Immature natural killer cell (primary cell): Measurements from ENCODE around the gene CRTC2. TPM values are rescaled to one million over a fixed set of nuclear protein-coding genes. Genes with fewer than 3 reads are reported as not detected.
"Not testable (repeated sequence)": the region's sequence is repeated elsewhere in the genome, so short reads cannot be mapped to it uniquely, and the experiment has no call there.

Experiments used
- DNase-seq, 3 donors: peaks; one replicate each; pipeline ENCODE4 v3.0.0; 2022; ENCODE audit warnings: mixed read lengths in 1 of 3
- H3K27ac Mint-ChIP-seq, 6 donors: one replicate each; pipeline ENCODE4 v1.8.0; 2020; ENCODE audit warnings: mixed read lengths in 6 of 6, mild to moderate bottlenecking in 5 of 6, inconsistent platforms in 4 of 6, moderate library complexity in 3 of 6
- H3K27me3 Mint-ChIP-seq, 3 donors: one replicate each; pipeline ENCODE4 v1.8.0; 2020 to 2021; ENCODE audit warnings: low read depth in 3 of 3, mild to moderate bottlenecking in 3 of 3, mixed read lengths in 3 of 3, moderate library complexity in 3 of 3, inconsistent platforms in 1 of 3
- H3K36me3 Mint-ChIP-seq, 3 donors: one replicate each; pipeline ENCODE4 v1.8.0; 2020; ENCODE audit warnings: mixed read lengths in 3 of 3, inconsistent platforms in 2 of 3, mild to moderate bottlenecking in 2 of 3
- H3K4me1 Mint-ChIP-seq, 2 donors: one replicate each; pipeline ENCODE4 v1.8.0; 2020; ENCODE audit warnings: inconsistent platforms in 2 of 2, mild to moderate bottlenecking in 2 of 2, mixed read lengths in 2 of 2, moderate library complexity in 1 of 2
- H3K4me3 Mint-ChIP-seq, 5 donors: one replicate each; pipeline ENCODE4 v1.8.0; 2020; ENCODE audit warnings: mild to moderate bottlenecking in 5 of 5, mixed read lengths in 5 of 5, inconsistent platforms in 3 of 5, moderate library complexity in 3 of 5
- H3K9me3 Mint-ChIP-seq, 6 donors: one replicate each; pipeline ENCODE4 v1.8.0; 2020; ENCODE audit warnings: mild to moderate bottlenecking in 6 of 6, mixed read lengths in 6 of 6, inconsistent platforms in 4 of 6, moderate library complexity in 3 of 6
- polyA plus RNA-seq, 3 donors: library from polyadenylated mRNA; unstranded; fragments of 300-500 nt; fragmentation: Illumina TruSeq; gene quantifications; one replicate each; pipeline ENCODE4 v1.2.3, GENCODE V29; 2021

CRTC2 gene
- polyA plus RNA-seq, 3 donors from 2014 or later = 13.0 to 31.2 (median 19.3) TPM

DNA sequence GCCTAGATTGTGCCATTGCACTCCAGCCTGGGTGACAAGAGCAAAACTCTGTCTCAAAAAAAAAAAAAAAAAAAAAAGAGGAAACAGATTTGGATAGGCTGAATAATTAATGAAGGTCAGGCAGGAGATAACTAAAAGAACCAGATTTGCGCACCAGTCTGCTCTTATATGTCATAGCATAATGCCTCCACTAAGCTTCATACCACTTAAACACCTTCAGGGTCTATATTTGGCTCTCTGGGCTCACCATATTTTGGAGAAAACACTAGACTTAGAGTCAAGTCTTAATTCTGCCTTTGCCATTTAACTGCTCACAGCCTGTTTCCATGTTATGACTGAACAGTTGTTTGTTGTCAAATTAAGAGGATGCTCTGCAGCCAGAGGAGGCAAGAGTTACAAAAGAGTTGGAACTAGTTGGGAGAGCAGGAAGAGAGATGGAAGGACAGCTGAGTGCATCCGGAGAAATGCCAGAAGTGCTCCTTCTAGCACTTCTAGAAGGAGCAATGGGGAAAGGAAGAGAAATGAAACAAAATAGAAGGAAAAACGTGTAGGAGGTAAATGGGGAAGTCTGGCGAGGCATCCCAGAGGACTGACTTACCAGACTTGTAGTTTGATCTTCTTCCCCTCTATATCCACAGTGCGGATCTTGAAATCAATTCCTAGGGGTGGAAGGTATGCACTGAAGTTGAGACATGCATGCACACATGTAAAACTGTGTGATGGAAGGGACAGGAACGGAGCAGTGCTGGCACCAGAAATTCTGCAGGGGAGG lies 25.9 kb upstream of the CRTC2 start:
- Mint-ChIP-seq H3K27me3 (peaks cover 5 to 16% (median 12%) of the 10 kb centered on the region in 3 donors), H3K9me3 (no peaks in the 10 kb centered on the region), H3K27ac (no peak overlapping the region), H3K36me3 (no peaks in the 10 kb centered on the region), H3K4me3 (no peak overlapping the region), H3K4me1 (peaks cover 10 to 16% of the 10 kb centered on the region in 2 donors)
- no peak for DNase-seq

DNA sequence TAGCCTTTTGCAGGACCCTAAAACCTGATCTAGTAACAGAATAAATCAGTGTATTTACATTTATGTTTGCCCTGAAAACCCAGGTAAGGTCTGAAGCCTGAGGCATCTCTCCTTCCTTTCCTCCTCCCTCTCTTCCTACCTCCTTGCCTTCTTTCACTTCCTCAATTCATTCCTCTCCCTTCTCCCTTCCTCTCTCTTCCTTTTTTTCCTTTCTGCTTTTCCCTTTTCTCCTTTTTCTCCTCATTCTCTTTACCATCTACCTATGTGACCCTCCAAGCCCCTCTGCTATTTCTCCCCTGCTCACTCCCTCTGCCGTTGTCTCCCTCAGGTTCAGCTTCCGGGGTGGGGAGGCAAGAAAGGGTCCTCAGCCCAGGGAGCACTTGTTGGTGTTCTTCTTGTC lies 23.3 kb upstream of the CRTC2 start:
- not testable (repeated sequence) for H3K4me3 Mint-ChIP-seq, H3K36me3 Mint-ChIP-seq, H3K9me3 Mint-ChIP-seq, DNase-seq, H3K27ac Mint-ChIP-seq
- H3K27me3 Mint-ChIP-seq = peaks cover 2 to 17% (median 12%) of the 10 kb centered on the region in 3 donors
- H3K4me1 Mint-ChIP-seq = peaks cover 21 to 32% of the 10 kb centered on the region in 2 donors

DNA sequence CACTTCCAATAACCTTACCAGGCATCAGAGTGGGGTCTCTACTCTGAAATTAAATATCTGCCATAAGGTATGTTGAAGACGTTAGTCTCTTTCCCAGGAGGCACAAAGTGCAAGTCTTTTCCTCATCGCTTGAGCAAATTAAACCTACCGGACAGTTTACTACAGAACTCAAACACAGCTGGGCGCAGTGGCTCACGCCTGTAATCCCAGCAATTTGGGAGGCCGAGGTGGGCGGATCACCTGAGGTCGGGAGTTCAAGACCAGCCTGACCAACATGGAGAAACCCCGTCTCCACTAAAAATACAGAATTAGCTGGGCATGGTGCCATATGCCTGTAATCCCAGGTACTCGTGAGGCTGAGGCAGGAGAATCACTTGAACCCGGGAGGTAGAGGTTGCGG lies 20.7 kb upstream of the CRTC2 start:
- not testable (repeated sequence) for H3K27ac Mint-ChIP-seq, H3K9me3 Mint-ChIP-seq, DNase-seq, H3K27me3 Mint-ChIP-seq
- peaks cover 32 to 35% of the 10 kb centered on the region in 2 donors for H3K4me1 Mint-ChIP-seq
- H3K4me3 Mint-ChIP-seq = peak overlapping the region in 2 of 5 donors; percentile 33 to 95
- H3K36me3 Mint-ChIP-seq = peaks cover 0 to 15% (median 5%) of the 10 kb centered on the region in 3 donors

DNA sequence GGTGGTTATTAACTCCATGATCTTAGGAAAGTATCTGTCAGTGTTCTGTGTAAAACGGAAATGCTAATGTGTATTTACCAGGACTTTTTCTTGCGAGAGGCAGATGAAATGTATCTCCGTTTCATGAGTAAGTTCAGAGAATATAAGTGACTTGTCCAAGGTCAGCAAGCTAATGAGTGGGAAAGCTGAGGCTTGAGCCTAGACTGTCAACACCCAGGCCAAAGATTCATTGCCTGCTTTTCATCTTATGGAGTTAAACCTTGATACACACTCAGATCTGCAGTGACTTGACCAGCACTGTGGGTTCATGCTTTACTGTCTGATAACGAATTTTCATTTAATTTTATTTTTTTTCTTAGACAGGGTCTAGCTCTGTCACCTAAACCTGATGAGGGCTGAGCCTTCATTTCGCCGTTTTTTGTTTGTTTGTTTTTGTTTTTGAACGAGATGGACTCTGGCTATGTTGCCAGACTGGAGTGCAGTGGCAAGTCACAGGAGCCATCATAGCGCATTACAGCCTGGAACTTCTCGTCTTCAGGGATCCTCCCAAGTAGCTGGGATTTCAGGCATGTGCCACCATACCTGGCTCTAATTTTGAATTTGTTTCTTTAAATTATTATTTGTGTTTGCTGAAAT lies 20.0 kb upstream of the CRTC2 start:
- peak overlapping the region; percentile 93 to 97 (median 95) for H3K4me3 Mint-ChIP-seq

DNA sequence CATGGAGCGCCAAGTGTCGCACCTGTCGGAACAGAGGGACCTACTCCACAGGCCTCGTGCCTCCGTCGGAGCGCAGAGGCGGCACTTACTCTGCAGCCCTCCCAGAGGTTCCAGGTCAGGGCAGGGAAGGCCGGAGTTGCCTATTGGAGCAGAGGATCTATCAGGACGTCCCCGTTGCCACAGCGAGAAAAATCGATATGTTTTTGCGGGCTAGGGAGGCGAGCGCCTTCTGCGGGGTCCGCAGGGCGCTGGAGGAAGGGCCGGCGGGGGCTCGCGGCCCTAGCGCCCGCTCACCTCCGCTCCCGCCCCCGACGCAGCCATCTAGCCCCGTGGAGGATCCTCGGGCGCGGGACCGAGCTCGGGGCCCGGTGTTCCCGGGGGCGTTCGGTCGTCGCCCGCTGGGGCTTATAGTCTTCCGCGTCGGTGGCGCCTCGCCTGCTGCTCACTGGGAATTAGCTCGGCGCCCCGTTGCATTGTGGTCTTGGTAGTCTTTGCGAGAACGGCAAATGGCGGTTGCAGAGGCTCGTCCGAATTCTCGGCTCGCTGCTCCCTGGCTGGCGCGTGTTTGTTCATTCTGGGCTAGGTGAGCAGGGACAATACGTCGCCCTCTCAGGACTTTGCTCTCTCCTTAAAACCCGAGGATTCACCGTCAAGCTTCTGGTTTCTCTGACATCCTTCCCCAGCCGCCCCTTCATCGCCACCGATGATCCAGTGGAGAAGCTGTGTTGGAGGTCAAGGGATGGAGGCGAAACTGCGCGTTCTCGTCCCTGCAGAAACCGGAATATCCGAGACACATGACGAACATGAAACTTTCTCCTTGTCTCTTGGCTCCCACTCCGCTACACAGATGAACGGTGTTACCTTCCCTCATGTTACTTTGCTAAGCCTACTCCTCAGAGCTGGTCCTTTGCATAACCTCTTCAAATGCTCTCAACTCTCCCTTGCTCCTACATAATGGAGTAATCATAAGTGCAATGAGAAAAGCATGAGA lies 19.1 kb upstream of the CRTC2 start, which contains the start of gene JTB:
Gene JTB (minus strand): TSS at position 425 of the 991 bp plus-strand sequence. CDS start 422 bp downstream, at position 3.
- H3K27ac Mint-ChIP-seq = peak within 1 kb of the TSS; percentile 84 to 95 (median 94)
- H3K27me3 Mint-ChIP-seq = peaks cover 0 to 5% (median 2%) of the 10 kb centered on the region in 3 donors
- H3K4me1 Mint-ChIP-seq = peaks cover 33 to 35% of the 10 kb centered on the region in 2 donors
- H3K36me3 Mint-ChIP-seq = peaks cover 0 to 24% (median 5%) of the 10 kb centered on the region in 3 donors
- peak; percentile 71 to 76 (median 74) for DNase-seq
- no peaks in the 10 kb centered on the region for H3K9me3 Mint-ChIP-seq
- H3K4me3 Mint-ChIP-seq = peak within 1 kb of the TSS; percentile 93 to 97 (median 95)

More for the DNA sequence above, 20.0 kb upstream of the CRTC2 start:
- DNase-seq = no peak
- H3K9me3 Mint-ChIP-seq = no peaks in the 10 kb centered on the region
- H3K27me3 Mint-ChIP-seq = peaks cover 0 to 5% (median 2%) of the 10 kb centered on the region in 3 donors
- H3K4me1 Mint-ChIP-seq = peaks cover 33 to 35% of the 10 kb centered on the region in 2 donors
- peak overlapping the region; percentile 84 to 95 (median 94) for H3K27ac Mint-ChIP-seq
- H3K36me3 Mint-ChIP-seq = peaks cover 0 to 17% (median 5%) of the 10 kb centered on the region in 3 donors

DNA sequence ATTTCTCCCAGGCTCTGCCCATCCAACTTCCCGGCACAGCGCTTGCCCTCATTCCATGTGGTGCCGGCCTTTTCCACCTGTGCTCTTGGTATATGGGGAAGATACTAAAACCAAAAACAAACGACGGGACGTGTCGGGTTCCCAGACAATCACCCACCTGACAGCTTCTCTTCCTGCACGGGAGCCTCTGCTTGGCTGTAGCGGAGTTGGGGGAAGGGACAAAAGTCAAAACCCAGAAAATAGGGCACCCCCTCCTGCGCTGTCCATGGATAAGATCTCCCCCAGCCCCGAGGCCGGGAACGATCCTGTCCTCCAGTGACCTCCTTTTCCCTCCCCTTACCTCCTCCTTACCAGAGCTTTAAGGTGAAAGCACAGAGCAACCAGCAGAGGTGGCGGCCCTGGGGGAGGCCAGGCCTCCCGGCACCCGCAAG lies 18.4 kb upstream of the CRTC2 start:
- Mint-ChIP-seq H3K9me3 (no peaks in the 10 kb centered on the region), H3K27ac (peak overlapping the region; percentile 84 to 95 (median 94)), H3K4me1 (peaks cover 33 to 35% of the 10 kb centered on the region in 2 donors), H3K36me3 (peaks cover 0 to 24% (median 5%) of the 10 kb centered on the region in 3 donors), H3K27me3 (peaks cover 0 to 5% (median 2%) of the 10 kb centered on the region in 3 donors), H3K4me3 (peak overlapping the region; percentile 93 to 97 (median 95))
- DNase-seq = no peak

DNA sequence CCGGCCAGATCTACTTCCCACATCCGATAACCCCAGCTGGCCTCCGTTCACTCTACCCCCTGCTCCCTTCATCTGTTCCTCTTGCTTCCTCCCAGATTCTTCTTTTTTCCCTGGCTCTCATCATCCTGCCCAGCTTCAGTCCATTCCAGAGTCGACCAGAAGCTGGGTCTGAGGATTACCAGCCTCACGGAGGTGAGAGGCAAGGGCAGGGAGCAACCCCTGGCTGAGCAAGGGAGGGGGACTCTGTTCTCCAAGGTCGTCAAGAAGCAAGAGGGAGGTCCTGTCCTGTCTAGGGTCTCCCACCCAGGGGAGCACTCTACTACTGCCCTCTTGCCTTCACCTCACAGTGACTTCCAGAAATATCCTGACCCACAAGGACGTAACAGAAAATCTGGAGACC lies 15.1 kb upstream of the CRTC2 start:
- Mint-ChIP-seq H3K4me3 (peak overlapping the region in 1 of 5 donors; percentile 27), H3K36me3 (peaks cover 0 to 24% (median 5%) of the 10 kb centered on the region in 3 donors)

DNA sequence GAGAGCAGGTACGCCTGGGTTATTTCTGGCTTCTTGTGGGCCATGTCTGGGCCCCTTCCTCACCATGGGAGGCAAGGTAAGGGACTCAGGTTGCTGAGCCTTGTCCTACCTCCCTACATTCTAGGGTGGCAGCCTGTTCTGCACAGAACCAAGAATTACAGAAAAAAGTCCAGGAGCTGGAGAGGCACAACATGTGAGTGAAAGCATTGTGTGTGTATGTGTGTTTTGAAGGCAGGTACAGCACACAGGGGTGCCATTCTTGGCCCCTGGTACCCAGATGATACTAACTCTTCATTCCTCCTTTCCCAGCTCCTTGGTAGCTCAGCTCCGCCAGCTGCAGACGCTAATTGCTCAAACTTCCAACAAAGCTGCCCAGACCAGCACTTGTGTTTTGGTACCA lies 14.7 kb upstream of the CRTC2 start:
- peaks cover 0 to 5% (median 2%) of the 10 kb centered on the region in 3 donors for H3K27me3 Mint-ChIP-seq
- DNase-seq = no peak
- H3K9me3 Mint-ChIP-seq = no peaks in the 10 kb centered on the region
- peaks cover 37 to 39% of the 10 kb centered on the region in 2 donors for H3K4me1 Mint-ChIP-seq
- H3K4me3 Mint-ChIP-seq = peak overlapping the region in 1 of 5 donors; percentile 27
- peak overlapping the region in 3 of 6 donors; percentile 35 to 74 (median 73) for H3K27ac Mint-ChIP-seq
- peaks cover 0 to 24% (median 5%) of the 10 kb centered on the region in 3 donors for H3K36me3 Mint-ChIP-seq

More for the DNA sequence above, 15.1 kb upstream of the CRTC2 start:
- Mint-ChIP-seq H3K9me3 (no peaks in the 10 kb centered on the region), H3K27ac (peak overlapping the region in 3 of 6 donors; percentile 35 to 74 (median 73)), H3K27me3 (peaks cover 0 to 5% (median 2%) of the 10 kb centered on the region in 3 donors), H3K4me1 (peaks cover 37 to 38% of the 10 kb centered on the region in 2 donors)
- no peak for DNase-seq

DNA sequence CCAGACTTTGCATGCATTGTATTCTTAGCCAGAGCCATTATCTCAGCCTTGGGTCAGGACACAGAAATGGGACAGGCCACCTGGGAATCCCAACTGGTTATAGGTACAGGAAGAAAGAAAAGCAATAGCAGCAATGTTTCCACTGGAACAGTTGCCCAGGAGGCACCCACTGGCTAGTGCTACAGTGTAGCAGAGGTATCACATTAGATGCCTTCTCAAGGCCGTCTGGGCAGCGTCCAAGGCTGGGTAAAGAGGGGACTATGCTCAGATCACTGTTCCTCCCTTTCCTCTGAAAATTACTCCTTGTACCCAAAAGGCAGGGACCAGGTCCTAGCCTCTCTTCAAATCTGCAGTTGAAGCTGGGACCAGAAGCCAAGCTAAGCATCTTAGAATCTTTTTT lies 11.9 kb upstream of the CRTC2 start:
- no peak for DNase-seq
- peaks cover 0 to 17% (median 0%) of the 10 kb centered on the region in 3 donors for H3K36me3 Mint-ChIP-seq
- H3K4me3 Mint-ChIP-seq = no peak overlapping the region
- peaks cover 0 to 3% (median 0%) of the 10 kb centered on the region in 3 donors for H3K27me3 Mint-ChIP-seq
- H3K9me3 Mint-ChIP-seq = no peaks in the 10 kb centered on the region
- H3K27ac Mint-ChIP-seq = no peak overlapping the region
- H3K4me1 Mint-ChIP-seq = peaks cover 40 to 41% of the 10 kb centered on the region in 2 donors

DNA sequence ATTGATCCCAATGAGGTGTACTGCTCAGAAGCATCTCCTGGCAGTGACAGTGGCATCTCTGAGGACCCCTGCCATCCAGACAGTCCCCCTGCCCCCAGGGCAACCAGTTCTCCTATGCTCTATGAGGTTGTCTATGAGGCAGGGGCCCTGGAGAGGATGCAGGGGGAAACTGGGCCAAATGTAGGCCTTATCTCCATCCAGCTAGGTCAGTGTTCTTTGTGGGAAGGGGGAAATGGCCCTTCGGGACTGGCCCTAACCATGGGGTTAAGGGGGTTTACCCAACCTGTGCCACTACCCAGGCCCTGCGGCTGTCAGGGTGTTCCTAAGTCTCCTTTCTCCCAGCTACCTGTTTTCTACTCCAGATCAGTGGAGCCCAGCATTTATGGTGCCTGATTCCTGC lies 10.6 kb upstream of the CRTC2 start:
- Mint-ChIP-seq H3K9me3 (no peaks in the 10 kb centered on the region), H3K27me3 (peaks cover 0 to under 1% (median 0%) of the 10 kb centered on the region in 3 donors), H3K4me3 (peak overlapping the region; percentile 62 to 98 (median 96)), H3K27ac (peak overlapping the region; percentile 84 to 99 (median 94)), H3K36me3 (peaks cover 0 to 8% (median 0%) of the 10 kb centered on the region in 3 donors), H3K4me1 (peaks cover 42 to 47% of the 10 kb centered on the region in 2 donors)
- no peak for DNase-seq

DNA sequence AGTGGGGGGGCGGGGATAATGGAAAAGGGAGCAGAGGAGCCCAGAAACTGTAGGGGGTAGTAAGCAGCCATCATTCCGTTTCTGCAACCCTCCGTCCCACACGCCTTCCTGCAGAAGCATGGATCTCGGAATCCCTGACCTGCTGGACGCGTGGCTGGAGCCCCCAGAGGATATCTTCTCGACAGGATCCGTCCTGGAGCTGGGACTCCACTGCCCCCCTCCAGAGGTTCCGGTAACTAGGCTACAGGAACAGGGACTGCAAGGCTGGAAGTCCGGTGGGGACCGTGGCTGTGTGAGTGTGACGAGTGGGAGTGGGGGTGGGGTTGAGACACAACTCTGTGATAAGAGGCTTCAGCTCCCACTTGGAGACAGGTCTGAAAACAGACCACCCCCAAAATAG lies 10.0 kb upstream of the CRTC2 start:
- H3K27ac Mint-ChIP-seq = peak overlapping the region; percentile 89 to 99 (median 97)
- H3K27me3 Mint-ChIP-seq = peaks cover 0 to 3% (median 2%) of the 10 kb centered on the region in 3 donors
- peaks cover 48 to 53% of the 10 kb centered on the region in 2 donors for H3K4me1 Mint-ChIP-seq
- H3K4me3 Mint-ChIP-seq = peak overlapping the region; percentile 91 to 98 (median 97)
- H3K36me3 Mint-ChIP-seq = peaks cover 0 to 7% (median 0%) of the 10 kb centered on the region in 3 donors
- DNase-seq = no peak
- no peaks in the 10 kb centered on the region for H3K9me3 Mint-ChIP-seq

DNA sequence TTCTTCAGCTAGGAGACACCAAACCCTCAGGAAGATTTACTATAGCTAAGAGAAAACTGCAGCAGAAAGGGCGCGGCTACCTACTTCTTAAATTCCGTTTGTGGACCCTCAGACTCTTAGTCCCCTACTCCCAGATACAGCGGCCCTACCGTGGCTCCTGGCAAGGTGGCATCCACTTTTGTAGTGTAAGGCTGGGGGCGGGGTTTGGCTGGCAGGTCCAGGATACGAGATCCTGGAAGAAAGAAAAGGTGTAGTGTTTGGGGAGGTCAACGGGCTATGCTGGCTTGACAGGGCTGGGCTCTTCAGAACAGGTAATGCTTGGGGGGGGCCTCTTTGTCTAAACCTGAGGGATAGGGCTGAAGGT lies 9.6 kb upstream of the CRTC2 start:
- H3K9me3 Mint-ChIP-seq = no peaks in the 10 kb centered on the region
- DNase-seq = no peak
- H3K36me3 Mint-ChIP-seq = peaks cover 0 to 4% (median 0%) of the 10 kb centered on the region in 3 donors
- H3K27ac Mint-ChIP-seq = peak overlapping the region; percentile 89 to 99 (median 97)
- H3K27me3 Mint-ChIP-seq = peaks cover 0 to 4% (median 3%) of the 10 kb centered on the region in 3 donors
- peak overlapping the region; percentile 91 to 98 (median 97) for H3K4me3 Mint-ChIP-seq
- peaks cover 52 to 57% of the 10 kb centered on the region in 2 donors for H3K4me1 Mint-ChIP-seq
